GM23338 (cell line): ENCODE measurements around the gene CACNA1G. TPM values are rescaled to one million over a fixed set of nuclear protein-coding genes. Genes with fewer than 3 reads are reported as not detected.
A peak's percentile ranks its signal among the peaks of the same experiment; 100 is the strongest.

ENCODE experiments used
- ATAC-seq: fragments of 200-7000 bp; cut with Tn5 transposase; 3 replicates; pipeline ENCODE4 v1.9.1; 2020
- DNase-seq: peaks from one replicate; pipeline ENCODE4 v3.0.0-alpha.2; 2015; ENCODE audit warnings: low spot score
- H2AFZ ChIP-seq: fragments of 200-600 bp; sonication (generic); 2 replicates; pipeline ENCODE4 v1.8.0; 2016; ENCODE audit warnings: antibody characterized with exemption, mild to moderate bottlenecking, moderate library complexity
- H3F3A ChIP-seq: fragments of 200-600 bp; sonication (generic); replicated peaks from 2 replicates; pipeline ENCODE4 v1.8.0; 2017; ENCODE audit warnings: antibody characterized with exemption, mixed run types, low read depth
- H3K27ac ChIP-seq: fragments of 200-600 bp; sonication (generic); 2 replicates; pipeline ENCODE4 v1.6.1; 2016; ENCODE audit warnings: low read depth
- H3K27me3 ChIP-seq: fragments of 200-600 bp; sonication (generic); 2 replicates; pipeline ENCODE4 v1.8.0; 2016; ENCODE audit warnings: mild to moderate bottlenecking, mixed run types, moderate library complexity; ENCODE audit not compliant: insufficient read depth
- H3K36me3 ChIP-seq: fragments of 200-600 bp; sonication (generic); 2 replicates; pipeline ENCODE4 v1.8.0; 2016; ENCODE audit warnings: mild to moderate bottlenecking; ENCODE audit not compliant: insufficient read depth
- H3K4me1 ChIP-seq: fragments of 200-600 bp; sonication (generic); 2 replicates; pipeline ENCODE4 v1.8.0; 2016; ENCODE audit warnings: mild to moderate bottlenecking, moderate library complexity; ENCODE audit not compliant: insufficient read depth
- H3K4me2 ChIP-seq: fragments of 200-600 bp; sonication (generic); 2 replicates; pipeline ENCODE4 v1.7.1; 2017; ENCODE audit warnings: mixed run types
- H3K4me3 ChIP-seq: fragments of 200-600 bp; sonication (generic); 2 replicates; pipeline ENCODE4 v1.6.1; 2016; ENCODE audit warnings: mixed run types
- H3K79me2 ChIP-seq: fragments of 200-600 bp; sonication (generic); replicated peaks from 2 replicates; pipeline ENCODE4 v1.8.0; 2017; ENCODE audit warnings: mild to moderate bottlenecking; ENCODE audit not compliant: insufficient read depth
- H3K9me2 ChIP-seq: fragments of 200-600 bp; sonication (generic); 2 replicates; pipeline ENCODE4 v1.8.0; 2017; ENCODE audit not compliant: insufficient read depth
- H4K20me1 ChIP-seq: fragments of 200-600 bp; sonication (generic); replicated peaks from 2 replicates; pipeline ENCODE4 v1.8.0; 2017; ENCODE audit warnings: mild to moderate bottlenecking; ENCODE audit not compliant: insufficient read depth
- H3K27ac Mint-ChIP-seq: 2 replicates; pipeline ENCODE4 v1.8.0; 2020; ENCODE audit warnings: inconsistent platforms, mild to moderate bottlenecking, moderate library complexity, mixed read lengths
- H3K27me3 Mint-ChIP-seq: 3 replicates; pipeline ENCODE4 v1.8.0; 2022; ENCODE audit warnings: low read depth, mild to moderate bottlenecking, moderate library complexity, mixed read lengths, inconsistent platforms; ENCODE audit not compliant: insufficient read depth, poor library complexity
- H3K36me3 Mint-ChIP-seq: 3 replicates; pipeline ENCODE4 v1.8.0; 2021; ENCODE audit warnings: low read depth, mild to moderate bottlenecking, inconsistent platforms, moderate library complexity, mixed read lengths
- H3K4me1 Mint-ChIP-seq: 3 replicates; pipeline ENCODE4 v1.8.0; 2020; ENCODE audit warnings: mild to moderate bottlenecking, inconsistent platforms, mixed read lengths
- H3K4me3 Mint-ChIP-seq: 3 replicates; pipeline ENCODE4 v1.8.0; 2021; ENCODE audit warnings: moderate library complexity, mild to moderate bottlenecking, inconsistent platforms, mixed read lengths
- H3K9me3 Mint-ChIP-seq: 3 replicates; pipeline ENCODE4 v1.8.0; 2020; ENCODE audit warnings: moderate library complexity, mild to moderate bottlenecking, inconsistent platforms, mixed read lengths
- CREB1 ChIP-seq: fragments of 250-450 bp; sonication (Bioruptor Pico); IDR thresholded peaks from 2 replicates; pipeline ENCODE4 v1.5.0; 2020; ENCODE audit warnings: low read depth, mild to moderate bottlenecking, moderate library complexity
- EZH2 ChIP-seq: fragments of 200-600 bp; sonication (generic); IDR thresholded peaks from one replicate; pipeline ENCODE4 v1.8.0; 2017; ENCODE audit warnings: antibody characterized with exemption, mild to moderate bottlenecking, low read depth; ENCODE audit not compliant: unreplicated experiment
- EZH2phosphoT487 ChIP-seq: fragments of 200-600 bp; sonication (generic); IDR thresholded peaks from one replicate; pipeline ENCODE4 v1.8.1; 2018; ENCODE audit warnings: antibody characterized with exemption; ENCODE audit not compliant: unreplicated experiment
- JUNB ChIP-seq: IDR thresholded peaks from one replicate; pipeline ENCODE4 v1.6.1; 2016; ENCODE audit warnings: antibody characterized with exemption; ENCODE audit not compliant: unreplicated experiment
- NANOG ChIP-seq: IDR thresholded peaks from 2 replicates; pipeline ENCODE4 v1.6.1; 2016; ENCODE audit warnings: antibody characterized with exemption, borderline replicate concordance
- POLR2AphosphoS5 ChIP-seq: IDR thresholded peaks from 2 replicates; pipeline ENCODE4 v1.6.1; 2016; ENCODE audit warnings: antibody characterized with exemption, low read depth
- STAT1 ChIP-seq: IDR thresholded peaks from one replicate; pipeline ENCODE4 v1.6.1; 2016; ENCODE audit warnings: antibody characterized with exemption; ENCODE audit not compliant: unreplicated experiment
- ZNF114 ChIP-seq: fragments of 250-450 bp; sonication (Bioruptor Pico); IDR thresholded peaks from 2 replicates; pipeline ENCODE4 v1.5.0; 2020; ENCODE audit warnings: mild to moderate bottlenecking, moderate library complexity
- ZNF331 ChIP-seq: fragments of 250-450 bp; sonication (Bioruptor Pico); IDR thresholded peaks from 2 replicates; pipeline ENCODE4 v1.5.0; 2020; ENCODE audit warnings: low read depth, mild to moderate bottlenecking, moderate library complexity
- polyA plus RNA-seq: library from polyadenylated mRNA; unstranded; fragments of >200 nt; fragmentation: Nextera tagmentation; extraction: Ambion mirVana; gene quantifications from 2 replicates; pipeline ENCODE4 v1.2.1, GENCODE V29; 2016
- total RNA-seq: library from RNA; depleted of rRNA; stranded (reverse); fragments of >200 nt; shearing (Covaris generic); gene quantifications from 2 replicates; pipeline ENCODE4 v1.2.3, GENCODE V29; 2014
- TF ChIP-seq, protein P1 (sequence below): IDR thresholded peaks from one replicate; pipeline ENCODE4 v1.6.1; 2018; ENCODE audit warnings: antibody characterized with exemption; ENCODE audit not compliant: unreplicated experiment
- TF ChIP-seq, protein P2 (sequence below), 2 experiments: fragments of 200-600 bp in 1 of 2; sonication (generic) in 1 of 2; conservative IDR thresholded peaks; 2 replicates each; pipeline versions ENCODE4 v1.5.1 to v1.6.1; 2016 to 2017; ENCODE audit warnings: antibody characterized with exemption in 2 of 2, low read depth in 2 of 2, mild to moderate bottlenecking in 2 of 2, moderate library complexity in 1 of 2
- TF ChIP-seq, protein P3 (sequence below): IDR thresholded peaks from 2 replicates; pipeline ENCODE4 v1.6.1; 2016; ENCODE audit warnings: antibody characterized with exemption

The CACNA1G gene
- total and polyA plus RNA-seq, 2 experiments from 2014 or later: 1.4 to 5.1 TPM

DNA sequence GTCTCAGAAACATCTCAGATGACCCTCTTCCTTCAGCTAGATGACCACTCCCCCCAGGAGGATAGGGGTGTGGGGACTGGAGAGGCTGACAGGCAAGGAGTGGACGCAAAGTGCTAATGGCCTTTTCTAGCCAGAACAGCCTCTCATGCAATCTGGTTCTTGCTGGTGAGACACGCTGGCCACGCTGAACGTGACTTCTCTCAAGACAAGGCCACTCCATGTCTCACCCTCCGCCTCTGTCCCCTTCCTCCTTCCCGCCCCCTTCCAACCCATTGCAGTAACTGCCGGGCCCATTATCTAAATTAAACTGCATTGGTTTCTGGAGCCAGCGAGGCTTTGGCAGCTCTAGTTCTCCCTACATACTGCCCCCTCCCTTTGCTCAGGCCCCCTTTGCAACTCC lies 9.5 kb downstream of the CACNA1G start:
- no peak; the same call in 2 of the 3 replicates for ATAC-seq
- peaks cover 25% of the 10 kb centered on the region for H3K27me3 ChIP-seq
- H3K36me3 ChIP-seq: no peaks in the 10 kb centered on the region
- H3K9me2 ChIP-seq: no peaks in the 10 kb centered on the region
- no peak overlapping the region for H3K4me3 ChIP-seq
- H3F3A ChIP-seq: no peaks in the 10 kb centered on the region
- H3K36me3 Mint-ChIP-seq: no peaks in the 10 kb centered on the region; the same call in 2 of the 3 replicates
- peaks cover 45% of the 10 kb centered on the region for H3K4me1 Mint-ChIP-seq
- H3K4me2 ChIP-seq: no peak overlapping the region
- H3K79me2 ChIP-seq: no peaks in the 10 kb centered on the region
- no peaks in the 10 kb centered on the region for H3K9me3 Mint-ChIP-seq
- H2AFZ ChIP-seq: no peak overlapping the region
- H3K27me3 Mint-ChIP-seq: peaks cover 31% of the 10 kb centered on the region
- TF ChIP-seq POLR2AphosphoS5 (no peak), ZNF114 (CRISPR knock-in tag) (no peak), CREB1 (no peak)
- TF ChIP-seq, protein P1, sequence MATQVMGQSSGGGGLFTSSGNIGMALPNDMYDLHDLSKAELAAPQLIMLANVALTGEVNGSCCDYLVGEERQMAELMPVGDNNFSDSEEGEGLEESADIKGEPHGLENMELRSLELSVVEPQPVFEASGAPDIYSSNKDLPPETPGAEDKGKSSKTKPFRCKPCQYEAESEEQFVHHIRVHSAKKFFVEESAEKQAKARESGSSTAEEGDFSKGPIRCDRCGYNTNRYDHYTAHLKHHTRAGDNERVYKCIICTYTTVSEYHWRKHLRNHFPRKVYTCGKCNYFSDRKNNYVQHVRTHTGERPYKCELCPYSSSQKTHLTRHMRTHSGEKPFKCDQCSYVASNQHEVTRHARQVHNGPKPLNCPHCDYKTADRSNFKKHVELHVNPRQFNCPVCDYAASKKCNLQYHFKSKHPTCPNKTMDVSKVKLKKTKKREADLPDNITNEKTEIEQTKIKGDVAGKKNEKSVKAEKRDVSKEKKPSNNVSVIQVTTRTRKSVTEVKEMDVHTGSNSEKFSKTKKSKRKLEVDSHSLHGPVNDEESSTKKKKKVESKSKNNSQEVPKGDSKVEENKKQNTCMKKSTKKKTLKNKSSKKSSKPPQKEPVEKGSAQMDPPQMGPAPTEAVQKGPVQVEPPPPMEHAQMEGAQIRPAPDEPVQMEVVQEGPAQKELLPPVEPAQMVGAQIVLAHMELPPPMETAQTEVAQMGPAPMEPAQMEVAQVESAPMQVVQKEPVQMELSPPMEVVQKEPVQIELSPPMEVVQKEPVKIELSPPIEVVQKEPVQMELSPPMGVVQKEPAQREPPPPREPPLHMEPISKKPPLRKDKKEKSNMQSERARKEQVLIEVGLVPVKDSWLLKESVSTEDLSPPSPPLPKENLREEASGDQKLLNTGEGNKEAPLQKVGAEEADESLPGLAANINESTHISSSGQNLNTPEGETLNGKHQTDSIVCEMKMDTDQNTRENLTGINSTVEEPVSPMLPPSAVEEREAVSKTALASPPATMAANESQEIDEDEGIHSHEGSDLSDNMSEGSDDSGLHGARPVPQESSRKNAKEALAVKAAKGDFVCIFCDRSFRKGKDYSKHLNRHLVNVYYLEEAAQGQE: no peak
- TF ChIP-seq, protein P2, sequence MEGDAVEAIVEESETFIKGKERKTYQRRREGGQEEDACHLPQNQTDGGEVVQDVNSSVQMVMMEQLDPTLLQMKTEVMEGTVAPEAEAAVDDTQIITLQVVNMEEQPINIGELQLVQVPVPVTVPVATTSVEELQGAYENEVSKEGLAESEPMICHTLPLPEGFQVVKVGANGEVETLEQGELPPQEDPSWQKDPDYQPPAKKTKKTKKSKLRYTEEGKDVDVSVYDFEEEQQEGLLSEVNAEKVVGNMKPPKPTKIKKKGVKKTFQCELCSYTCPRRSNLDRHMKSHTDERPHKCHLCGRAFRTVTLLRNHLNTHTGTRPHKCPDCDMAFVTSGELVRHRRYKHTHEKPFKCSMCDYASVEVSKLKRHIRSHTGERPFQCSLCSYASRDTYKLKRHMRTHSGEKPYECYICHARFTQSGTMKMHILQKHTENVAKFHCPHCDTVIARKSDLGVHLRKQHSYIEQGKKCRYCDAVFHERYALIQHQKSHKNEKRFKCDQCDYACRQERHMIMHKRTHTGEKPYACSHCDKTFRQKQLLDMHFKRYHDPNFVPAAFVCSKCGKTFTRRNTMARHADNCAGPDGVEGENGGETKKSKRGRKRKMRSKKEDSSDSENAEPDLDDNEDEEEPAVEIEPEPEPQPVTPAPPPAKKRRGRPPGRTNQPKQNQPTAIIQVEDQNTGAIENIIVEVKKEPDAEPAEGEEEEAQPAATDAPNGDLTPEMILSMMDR (conservative IDR thresholded peaks at IDR 0.05; ENCODE audit: low read depth in 2 of 2): no peak
- H3K4me3 Mint-ChIP-seq: no peak overlapping the region
- H3K4me1 ChIP-seq: peaks cover 12% of the 10 kb centered on the region
- DNase-seq: no peak
- H3K27ac Mint-ChIP-seq: no peak overlapping the region
- H3K27ac ChIP-seq: no peak overlapping the region
- no peaks in the 10 kb centered on the region; the same call in 1 of the 2 replicates for H4K20me1 ChIP-seq

DNA sequence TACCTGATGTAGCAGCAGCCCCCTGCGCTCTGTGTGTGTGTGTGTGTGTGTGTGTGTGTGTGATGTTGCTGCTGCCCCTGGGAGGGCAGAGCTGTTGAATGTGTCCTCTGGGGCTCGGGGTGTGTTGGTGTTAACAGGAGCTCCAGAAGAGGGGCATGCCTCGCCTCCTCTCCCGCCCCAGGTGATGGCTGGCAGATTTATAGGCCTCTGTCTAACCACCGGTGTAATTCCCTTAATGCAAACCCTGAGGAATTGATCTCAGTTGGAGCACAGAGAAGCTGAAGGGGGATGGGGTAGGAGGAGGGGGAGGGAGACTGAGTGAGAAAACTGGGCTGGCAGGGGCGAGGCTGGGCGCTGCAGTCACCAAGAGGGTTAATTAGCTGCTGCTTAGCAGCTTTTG lies 10.0 kb downstream of the CACNA1G start:
- H3F3A ChIP-seq: no peaks in the 10 kb centered on the region
- peaks cover 45% of the 10 kb centered on the region for H3K4me1 Mint-ChIP-seq
- H3K36me3 Mint-ChIP-seq: no peaks in the 10 kb centered on the region; the same call in 2 of the 3 replicates
- H3K4me3 Mint-ChIP-seq: no peak overlapping the region
- no peak for DNase-seq
- H4K20me1 ChIP-seq: no peaks in the 10 kb centered on the region; the same call in 1 of the 2 replicates
- H3K9me2 ChIP-seq: no peaks in the 10 kb centered on the region
- ATAC-seq: peak; percentile 18; the same call in 2 of the 3 replicates
- no peak overlapping the region for H3K27ac ChIP-seq
- H3K36me3 ChIP-seq: no peaks in the 10 kb centered on the region
- H2AFZ ChIP-seq: no peak overlapping the region
- peaks cover 27% of the 10 kb centered on the region for H3K27me3 Mint-ChIP-seq
- no peak overlapping the region for H3K4me2 ChIP-seq
- H3K27ac Mint-ChIP-seq: no peak overlapping the region
- H3K4me3 ChIP-seq: no peak overlapping the region
- peaks cover 20% of the 10 kb centered on the region for H3K27me3 ChIP-seq
- no peaks in the 10 kb centered on the region for H3K9me3 Mint-ChIP-seq
- peaks cover 13% of the 10 kb centered on the region for H3K4me1 ChIP-seq
- H3K79me2 ChIP-seq: no peaks in the 10 kb centered on the region
- TF ChIP-seq ZNF331 (CRISPR knock-in tag) (no peak), EZH2 (no peak), JUNB (no peak), CREB1 (no peak), STAT1 (no peak), EZH2phosphoT487 (no peak), ZNF114 (CRISPR knock-in tag) (no peak), NANOG (no peak)
- TF ChIP-seq, protein P3, sequence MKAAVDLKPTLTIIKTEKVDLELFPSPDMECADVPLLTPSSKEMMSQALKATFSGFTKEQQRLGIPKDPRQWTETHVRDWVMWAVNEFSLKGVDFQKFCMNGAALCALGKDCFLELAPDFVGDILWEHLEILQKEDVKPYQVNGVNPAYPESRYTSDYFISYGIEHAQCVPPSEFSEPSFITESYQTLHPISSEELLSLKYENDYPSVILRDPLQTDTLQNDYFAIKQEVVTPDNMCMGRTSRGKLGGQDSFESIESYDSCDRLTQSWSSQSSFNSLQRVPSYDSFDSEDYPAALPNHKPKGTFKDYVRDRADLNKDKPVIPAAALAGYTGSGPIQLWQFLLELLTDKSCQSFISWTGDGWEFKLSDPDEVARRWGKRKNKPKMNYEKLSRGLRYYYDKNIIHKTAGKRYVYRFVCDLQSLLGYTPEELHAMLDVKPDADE: no peak
